K562 (cell line): ENCODE data around the gene RSPH6A. TPM values are rescaled to one million over a fixed set of nuclear protein-coding genes. Genes with fewer than 3 reads are reported as not detected.

Experiments
- ATAC-seq: fragments of 200-7000 bp; cut with Tn5 transposase; 3 replicates; pipeline ENCODE4 v1.9.1; 2020; ENCODE audit warnings: moderate library complexity
- BruUV-seq: library from RNA; stranded (reverse); fragments of 400-500 nt; replicated peaks from 2 replicates; lab custom pipeline; 2021; lab: Mats Ljungman, UMichigan
- CTCF ChIA-PET: fragments of 300-600 bp; formaldehyde crosslinking; extraction: SDS; loops from one replicate; lab custom pipeline; 2021; ENCODE audit warnings: low intra/inter-chr PET ratio; lab: Yijun Ruan, JAX
- POLR2A ChIA-PET: fragments of 300-600, 350-650 bp; sonication (Branson Sonifier 250); formaldehyde crosslinking; extraction: SDS; loops from one replicate; lab custom pipeline; 2021; ENCODE audit warnings: antibody characterized with exemption, inconsistent platforms; lab: Yijun Ruan, JAX
- DNase-seq, 4 experiments: peaks; one replicate each; pipeline versions ENCODE4 v3.0.0 to v3.0.0-alpha.2; 2011 to 2018; ENCODE audit warnings: low spot score in 3 of 4, mixed read lengths in 3 of 4; ENCODE audit errors: extremely low read depth in 1 of 4
- FAIRE-seq: peaks from 2 replicates; lab custom pipeline; 2011; peaks lifted over from hg19 to GRCh38; lab: Jason Lieb, UNC
- H2AFZ ChIP-seq: 2 replicates; pipeline ENCODE4 v1.6.0; 2011; ENCODE audit warnings: low read depth, low read length, control low read depth, inconsistent platforms
- H3K27ac ChIP-seq: fragments of 200-600 bp; 3 replicates; pipeline ENCODE4 v1.8.0; 2011; ENCODE audit warnings: low read depth, mild to moderate bottlenecking, control low read depth, inconsistent platforms, low read length, moderate library complexity, mixed read lengths; ENCODE audit errors: extremely low read depth
- H3K27me3 ChIP-seq, 2 experiments: fragments of 300-600 bp in 1 of 2; 2 replicates in 1 of 2; 3 replicates in 1 of 2; pipeline versions ENCODE4 v1.6.0 to v1.8.0; 2011; ENCODE audit warnings: inconsistent platforms in 2 of 2, low read length in 2 of 2, mild to moderate bottlenecking in 1 of 2, mixed read lengths in 1 of 2, moderate library complexity in 1 of 2; ENCODE audit not compliant: control insufficient read depth in 2 of 2, insufficient read depth in 2 of 2
- H3K36me3 ChIP-seq: fragments of 300-600 bp; 3 replicates; pipeline ENCODE4 v1.8.0; 2011; ENCODE audit warnings: mild to moderate bottlenecking, low read length, inconsistent platforms; ENCODE audit not compliant: control insufficient read depth, insufficient read depth
- H3K4me1 ChIP-seq, 2 experiments: fragments of 200-600 bp in 1 of 2; replicated peaks in 1 of 2; 2 replicates in 1 of 2; 3 replicates in 1 of 2; pipeline versions ENCODE4 v1.5.1 to v1.8.0; 2011; ENCODE audit warnings: inconsistent platforms in 2 of 2, low read length in 2 of 2, mild to moderate bottlenecking in 1 of 2, mixed read lengths in 1 of 2, moderate library complexity in 1 of 2; ENCODE audit not compliant: control insufficient read depth in 2 of 2, insufficient read depth in 2 of 2
- H3K4me2 ChIP-seq: 2 replicates; pipeline ENCODE4 v1.6.1; 2011; ENCODE audit warnings: low read length, control low read depth, inconsistent platforms, mixed read lengths; ENCODE audit not compliant: insufficient read depth
- H3K4me3 ChIP-seq: fragments of 200-600 bp; sonication (generic), shearing (Covaris generic); 2 replicates; pipeline ENCODE4 v1.5.1; 2016; ENCODE audit warnings: control low read depth, inconsistent platforms
- H3K79me2 ChIP-seq: fragments of 200-600 bp; 3 replicates; pipeline ENCODE4 v1.8.0; 2011; ENCODE audit warnings: low read length, inconsistent platforms; ENCODE audit not compliant: control insufficient read depth, insufficient read depth
- H3K9ac ChIP-seq, 2 experiments: 2 replicates each; pipeline versions ENCODE4 v1.6.0 to v1.6.1; 2011; ENCODE audit warnings: low read depth in 2 of 2, low read length in 2 of 2, control low read depth in 1 of 2, inconsistent platforms in 1 of 2, mild to moderate bottlenecking in 1 of 2, mixed read lengths in 1 of 2; ENCODE audit not compliant: insufficient read depth in 1 of 2
- H3K9me1 ChIP-seq: one replicate; pipeline ENCODE4 v1.6.0; 2011; ENCODE audit warnings: inconsistent platforms, mild to moderate bottlenecking, low read length, moderate library complexity; ENCODE audit not compliant: control insufficient read depth, insufficient read depth
- H3K9me3 ChIP-seq: replicated peaks from 2 replicates; pipeline ENCODE4 v1.5.1; 2011; ENCODE audit warnings: low read depth, low read length, inconsistent platforms; ENCODE audit not compliant: control insufficient read depth, insufficient read depth
- H4K20me1 ChIP-seq: replicated peaks from 2 replicates; pipeline ENCODE4 v1.6.1; 2011; ENCODE audit warnings: low read length, inconsistent platforms, mixed read lengths; ENCODE audit not compliant: control insufficient read depth, insufficient read depth
- BCOR ChIP-seq: fragments of 450-650 bp; IDR thresholded peaks from 2 replicates; pipeline ENCODE4 v1.6.1; 2016
- BRD9 ChIP-seq: fragments of 450-650 bp; IDR thresholded peaks from 2 replicates; pipeline ENCODE4 v1.6.1; 2018; ENCODE audit warnings: low read depth; ENCODE audit not compliant: partially characterized antibody
- EGR1 ChIP-seq: fragments of 450-650 bp; conservative IDR thresholded peaks from 2 replicates; pipeline ENCODE4 v1.6.1; 2017; ENCODE audit warnings: mild to moderate bottlenecking
- HDAC2 ChIP-seq: fragments of 450-650 bp; IDR thresholded peaks from 2 replicates; pipeline ENCODE4 v1.6.1; 2016; ENCODE audit warnings: mild to moderate bottlenecking
- HMG20B ChIP-seq: fragments of 250-450 bp; sonication (Bioruptor Pico); IDR thresholded peaks from 2 replicates; pipeline ENCODE4 v1.5.0; 2021; ENCODE audit warnings: mild to moderate bottlenecking
- JUND ChIP-seq, 2 experiments: IDR thresholded peaks; 2 replicates in 1 of 2; 3 replicates in 1 of 2; pipeline ENCODE4 v1.6.1; 2011; ENCODE audit warnings: borderline replicate concordance in 2 of 2, low read depth in 2 of 2, low read length in 2 of 2, improper control_type of control experiment in 1 of 2, missing biosample characterization in 1 of 2, missing genetic modification characterization in 1 of 2, missing genetic modification reagents in 1 of 2
- NFE2 ChIP-seq: IDR thresholded peaks from 2 replicates; pipeline ENCODE4 v1.6.1; 2014; ENCODE audit warnings: antibody characterized with exemption, low read depth
- NFIC ChIP-seq: fragments of 450-650 bp; IDR thresholded peaks from 2 replicates; pipeline ENCODE4 v1.6.1; 2017; ENCODE audit warnings: mild to moderate bottlenecking, inconsistent platforms
- RBM39 ChIP-seq: fragments of 200-400 bp; formaldehyde crosslinking; optimal IDR thresholded peaks from 2 replicates; pipeline ENCODE3; 2018; ENCODE audit warnings: low read depth, low read length
- ZFP36 ChIP-seq: fragments of 150-350 bp; IDR thresholded peaks from 2 replicates; pipeline ENCODE4 v1.6.1; 2018; ENCODE audit warnings: low read length, low read depth; ENCODE audit not compliant: partially characterized antibody
- ZNF316 ChIP-seq: fragments of 450-650 bp; IDR thresholded peaks from 2 replicates; pipeline ENCODE4 v1.6.1; 2016
- ZNF431 ChIP-seq: sonication (generic); formaldehyde crosslinking; IDR thresholded peaks from 2 replicates; pipeline ENCODE4 v1.8.0; 2022; ENCODE audit warnings: mild to moderate bottlenecking, missing genetic modification reagents
- WGBS: fragments of 100-300 bp; shearing (Covaris generic); methylation state at CpG from one replicate; pipeline ENCODE4 v1.1.6; 2016; ENCODE audit warnings: low coverage, mixed read lengths; ENCODE audit not compliant: insufficient coverage; ENCODE audit errors: missing lambda C conversion rate; 5-methylcytosine and 5-hydroxymethylcytosine counted together
- in situ Hi-C: fragments of 300-500 bp; cut with MboI; formaldehyde crosslinking; loops from 4 replicates; pipeline ENCODE4 v1.15.0; 2018; ENCODE audit warnings: inconsistent platforms, mixed read lengths
- intact Hi-C: fragments of 100-400 bp; cut with micrococcal nuclease; formaldehyde crosslinking; loops from 2 replicates; pipeline ENCODE4 v1.14.2; 2022
- polyA plus RNA-seq, 8 experiments: library from polyadenylated mRNA; depleted of rRNA in 4 of 8; stranded (reverse) in 5 of 8; unstranded in 3 of 8; fragments of >200 nt; fragmentation: Nextera tagmentation in 2 of 8; fragmentation: Illumina TruSeq in 1 of 8; extraction: Ambion mirVana in 2 of 8; extraction: Trizol in 1 of 8; gene quantifications; 2 replicates each; pipeline versions ENCODE4 v1.2.1 to v1.2.3, GENCODE V29; 2011 to 2014; ENCODE audit warnings: inconsistent platforms in 1 of 8, missing spikeins in 1 of 8
- total RNA-seq, 7 experiments: library from RNA; depleted of rRNA in 6 of 7; stranded (reverse); fragments of >200 nt in 6 of 7; fragmentation: Illumina TruSeq in 2 of 7; extraction: Trizol in 2 of 7; gene quantifications; 2 replicates each; pipeline versions ENCODE4 v1.2.1 to v1.2.3, GENCODE V29; 2011 to 2021; ENCODE audit warnings: low replicate concordance in 1 of 7
- TF ChIP-seq, protein P1 (sequence below), 2 experiments: fragments of 450-650 bp in 1 of 2; sonication (generic) in 1 of 2; formaldehyde crosslinking in 1 of 2; IDR thresholded peaks in 1 of 2; conservative IDR thresholded peaks in 1 of 2; 2 replicates each; pipeline versions ENCODE4 v1.6.1 to v1.8.1; 2016 to 2023; ENCODE audit warnings: mild to moderate bottlenecking in 2 of 2, moderate library complexity in 2 of 2, inconsistent platforms in 1 of 2, missing genetic modification reagents in 1 of 2

RSPH6A gene
- total and polyA plus RNA-seq, 9 of the 15 experiments (the other 6 are each of a cell fraction or from before 2014, with no cell fraction given): 0.03 to 0.15 (median 0.07) TPM; not detected in 5

DNA sequence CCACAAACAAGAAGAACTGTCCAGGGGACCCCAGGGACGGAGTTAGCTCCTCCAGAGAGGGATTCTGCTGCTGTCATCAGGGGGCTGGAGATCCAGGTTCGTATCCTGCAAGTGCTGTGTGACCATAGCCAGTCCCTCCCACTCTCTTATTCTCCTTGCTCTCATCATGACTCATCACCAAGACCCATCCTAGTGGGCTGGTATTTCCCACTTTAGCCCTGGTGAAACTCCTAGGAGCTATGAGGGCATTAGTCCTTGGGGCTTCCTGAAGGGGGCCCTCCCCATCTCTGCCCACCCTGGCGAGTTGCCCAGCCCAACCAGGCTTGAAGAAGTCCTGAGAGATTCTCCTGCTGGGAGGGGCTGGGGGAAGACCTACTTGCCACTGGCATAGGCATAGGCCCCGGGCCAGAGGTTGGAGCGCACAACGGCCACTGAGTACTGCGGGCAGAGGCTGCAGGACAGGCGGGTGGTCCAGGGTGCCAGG is 15.0 kb downstream of the RSPH6A start:
- H3K9ac ChIP-seq: no peak overlapping the region
- H3K27ac ChIP-seq: no peak overlapping the region
- DNase-seq: peak in 2 of 4 experiments; percentile 37 to 39
- no TSS peak for BruUV-seq
- ChIA-PET CTCF (interaction anchor here (2.7 kb wide), 1 partner anchor 30 kb away, joined by 22 read pairs; the partner anchor contains the start of gene SIX5), POLR2A (interaction anchor here (0.9 to 1.7 kb wide), 2 partner anchors 14 to 30 kb away, joined by 4 to 7 read pairs; partner anchors contain the start of gene SIX5)
- no peaks in the 10 kb centered on the region for H4K20me1 ChIP-seq
- no peaks in the 10 kb centered on the region for H3K27me3 ChIP-seq
- peaks cover 9 to 23% of the 10 kb centered on the region in 2 experiments; a peak in 3 of 5 replicates for H3K4me1 ChIP-seq
- intact Hi-C loops: no loop called here
- H3K9me3 ChIP-seq: no peaks in the 10 kb centered on the region
- no peak overlapping the region for H2AFZ ChIP-seq
- TF ChIP-seq HDAC2 (0 out of 2 replicates have a peak, but pooled peaks have one; percentile 20), HMG20B (CRISPR knock-in tag) (no peak), BCOR (peak; percentile 52; the same call in 1 of the 2 replicates), ZNF316 (0 out of 2 replicates have a peak, but pooled peaks have one; percentile 16), ZNF431 (no peak), JUND (IDR thresholded peaks at IDR 0.05; ENCODE audit: borderline replicate concordance, low read depth, low read length) (0 out of 2 replicates have a peak, but pooled peaks have one; percentile 11), JUND (tag; IDR thresholded peaks at IDR 0.05; ENCODE audit: borderline replicate concordance, low read depth, low read length) (no peak; the same call in 2 of the 3 replicates), EGR1 (0 out of 2 replicates have a peak, but pooled peaks have one; percentile 8), RBM39 (no peak), BRD9 (peak; percentile 30), NFE2 (0 out of 2 replicates have a peak, but pooled peaks have one; percentile 33), ZFP36 (peak; percentile 60), NFIC (0 out of 2 replicates have a peak, but pooled peaks have one; percentile 46)
- TF ChIP-seq, protein P1, sequence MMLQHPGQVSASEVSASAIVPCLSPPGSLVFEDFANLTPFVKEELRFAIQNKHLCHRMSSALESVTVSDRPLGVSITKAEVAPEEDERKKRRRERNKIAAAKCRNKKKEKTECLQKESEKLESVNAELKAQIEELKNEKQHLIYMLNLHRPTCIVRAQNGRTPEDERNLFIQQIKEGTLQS (IDR thresholded peaks at IDR 0.05): peak; percentile 77
- TF ChIP-seq, protein P1 (CRISPR knock-in tag; conservative IDR thresholded peaks at IDR 0.05): no peak
- TF ChIP-seq, all 486 proteins: peak for 10
- no peaks in the 10 kb centered on the region for H3K9me1 ChIP-seq
- no peak overlapping the region for H3K4me2 ChIP-seq
- 60% methylated on average over 7 of the region's 8 CpGs for WGBS
- no peak overlapping the region for H3K4me3 ChIP-seq
- no peaks in the 10 kb centered on the region for H3K36me3 ChIP-seq
- in situ Hi-C loops: loop anchor here (10.0 kb wide), 1 partner anchor 205 kb away; no protein-coding TSS in a partner anchor
- peak; percentile 82 for FAIRE-seq
- H3K79me2 ChIP-seq: no peaks in the 10 kb centered on the region
- peak; percentile 38 for ATAC-seq
